K562 (cell line): ENCODE data around the gene CFAP73. TPM values are rescaled to one million over a fixed set of nuclear protein-coding genes. Genes with fewer than 3 reads are reported as not detected.
A peak's percentile ranks its signal among the peaks of the same experiment; 100 is the strongest.

Source experiments
- BCOR ChIP-seq: fragments of 450-650 bp; IDR thresholded peaks from 2 replicates; pipeline ENCODE4 v1.6.1; 2016
- HCFC1 ChIP-seq: IDR thresholded peaks from 2 replicates; pipeline ENCODE4 v1.6.1; 2012; ENCODE audit warnings: low read depth, low read length, improper control_type of control experiment
- ZBTB40 ChIP-seq, 2 experiments: fragments of 450-650 bp in 1 of 2; sonication (generic) in 1 of 2; formaldehyde crosslinking in 1 of 2; IDR thresholded peaks; 2 replicates each; pipeline versions ENCODE4 v1.7.1 to v1.9.0; 2016 to 2022; ENCODE audit warnings: inconsistent platforms in 1 of 2, mild to moderate bottlenecking in 1 of 2, missing genetic modification reagents in 1 of 2
- ZNF239 ChIP-seq: fragments of 250-450 bp; sonication (Bioruptor Pico); IDR thresholded peaks from 2 replicates; pipeline ENCODE4 v1.4.0; 2020; ENCODE audit warnings: mild to moderate bottlenecking
- polyA plus RNA-seq, 8 experiments: library from polyadenylated mRNA; depleted of rRNA in 4 of 8; stranded (reverse) in 5 of 8; unstranded in 3 of 8; fragments of >200 nt; fragmentation: Nextera tagmentation in 2 of 8; fragmentation: Illumina TruSeq in 1 of 8; extraction: Ambion mirVana in 2 of 8; extraction: Trizol in 1 of 8; gene quantifications; 2 replicates each; pipeline versions ENCODE4 v1.2.1 to v1.2.3, GENCODE V29; 2011 to 2014; ENCODE audit warnings: inconsistent platforms in 1 of 8, missing spikeins in 1 of 8
- total RNA-seq, 7 experiments: library from RNA; depleted of rRNA in 6 of 7; stranded (reverse); fragments of >200 nt in 6 of 7; fragmentation: Illumina TruSeq in 2 of 7; extraction: Trizol in 2 of 7; gene quantifications; 2 replicates each; pipeline versions ENCODE4 v1.2.1 to v1.2.3, GENCODE V29; 2011 to 2021; ENCODE audit warnings: low replicate concordance in 1 of 7

Gene CFAP73
- total and polyA plus RNA-seq, 9 of the 15 experiments (the other 6 are each of a cell fraction or from before 2014, with no cell fraction given), result not detected

DNA sequence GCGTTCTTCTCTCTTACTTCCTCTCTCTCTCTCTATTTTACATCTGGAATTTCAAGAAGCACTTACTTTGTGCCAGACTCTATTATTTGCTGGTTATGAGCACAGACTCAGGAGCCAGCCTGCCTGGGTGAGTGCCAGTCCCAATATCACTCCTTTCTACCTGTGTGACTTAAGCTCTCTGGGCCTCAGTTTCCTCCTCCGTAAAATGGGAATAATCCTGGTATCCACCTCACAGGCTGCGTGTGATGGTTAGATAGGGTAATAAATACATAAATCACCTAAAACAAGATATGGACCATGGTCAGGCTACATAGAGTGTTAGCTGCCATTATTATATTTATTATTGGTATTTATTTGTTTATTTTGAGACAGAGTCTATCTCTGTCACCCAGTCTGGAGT lies 38.3 kb upstream of the CFAP73 start (continued):
- TF ChIP-seq BCOR (peak; percentile 35; the same call in 1 of the 2 replicates), ZNF239 (CRISPR knock-in tag) (no peak), HCFC1 (no peak), ZBTB40 (IDR thresholded peaks at IDR 0.05) (no peak), ZBTB40 (CRISPR knock-in tag; IDR thresholded peaks at IDR 0.05) (no peak)
